HG03442 (cell line): Measurements from ENCODE around the gene TNS3.

ENCODE experiments used
- ATAC-seq: cut with Tn5 transposase; IDR thresholded peaks from one replicate; pipeline ENCODE4 v1.9.1; 2021; ENCODE audit warnings: mild to moderate bottlenecking, moderate library complexity; ENCODE audit not compliant: unreplicated experiment

TNS3 gene

GRCh38 chr7:47393406-47393805, 188.5 kb downstream of the TNS3 start:
- ATAC-seq, result no peak

GRCh38 chr7:47392241-47392759, 189.6 kb downstream of the TNS3 start:
- ATAC-seq, result no peak

- no peak for ATAC-seq
Measured at GRCh38 chr7:47391726-47392125, 190.2 kb downstream of the TNS3 start.

GRCh38 chr7:47390914-47391313, 191.0 kb downstream of the TNS3 start:
- no peak for ATAC-seq

GRCh38 chr7:47389923-47390630, 191.8 kb downstream of the TNS3 start:
- no peak for ATAC-seq

GRCh38 chr7:47389171-47389922, 192.6 kb downstream of the TNS3 start:
- ATAC-seq, result no peak

GRCh38 chr7:47387506-47387905, 194.4 kb downstream of the TNS3 start:
- ATAC-seq, result no peak

GRCh38 chr7:47386273-47386835, 195.6 kb downstream of the TNS3 start:
- ATAC-seq, result no peak

- no peak for ATAC-seq
Measured at GRCh38 chr7:47385536-47386125, 196.3 kb downstream of the TNS3 start.

GRCh38 chr7:47384755-47385535, 197.0 kb downstream of the TNS3 start:
- no peak for ATAC-seq

GRCh38 chr7:47383696-47384445, 198.0 kb downstream of the TNS3 start:
- no peak for ATAC-seq

- no peak for ATAC-seq
Measured at GRCh38 chr7:47383072-47383471, 198.8 kb downstream of the TNS3 start.

- ATAC-seq, result no peak
Measured at GRCh38 chr7:47382200-47382599, 199.7 kb downstream of the TNS3 start.

GRCh38 chr7:47381134-47381495, 200.8 kb downstream of the TNS3 start:
- no peak for ATAC-seq

GRCh38 chr7:47380325-47381133, 201.4 kb downstream of the TNS3 start:
- ATAC-seq, result no peak

GRCh38 chr7:47379629-47380324, 202.1 kb downstream of the TNS3 start:
- no peak for ATAC-seq

GRCh38 chr7:47378728-47379395, 203.0 kb downstream of the TNS3 start:
- no peak for ATAC-seq

GRCh38 chr7:47377741-47378140, 204.2 kb downstream of the TNS3 start:
- no peak for ATAC-seq
